Measurements from ENCODE around the gene SYNRG.

Gene SYNRG

GRCh38 chr17:37592291-37592690 is 16.9 kb downstream of the SYNRG start:
- DNase-seq = no peak

GRCh38 chr17:37585066-37585465 is 24.2 kb downstream of the SYNRG start:
- DNase-seq = no peak

- no peak for DNase-seq
Observed at GRCh38 chr17:37576281-37576680, 32.9 kb downstream of the SYNRG start.

GRCh38 chr17:37574427-37574826 is 34.8 kb downstream of the SYNRG start:
- no peak for DNase-seq

GRCh38 chr17:37571674-37572073 is 37.5 kb downstream of the SYNRG start:
- no peak for DNase-seq

GRCh38 chr17:37570527-37571093 is 38.6 kb downstream of the SYNRG start:
- peak in 1 of 2 donors; percentile 34 for DNase-seq

- DNase-seq = no peak
Observed at GRCh38 chr17:37568350-37569053, 40.7 kb downstream of the SYNRG start.

GRCh38 chr17:37567538-37567937 is 41.7 kb downstream of the SYNRG start:
- DNase-seq = no peak

- DNase-seq = no peak
Observed at GRCh38 chr17:37567137-37567536, 42.1 kb downstream of the SYNRG start.

GRCh38 chr17:37564252-37564651 is 45.0 kb downstream of the SYNRG start:
- no peak for DNase-seq

- no peak for DNase-seq
Observed at GRCh38 chr17:37562016-37562745, 47.0 kb downstream of the SYNRG start.

- no peak for DNase-seq
Observed at GRCh38 chr17:37558299-37558698, 50.9 kb downstream of the SYNRG start.

GRCh38 chr17:37557482-37557881 is 51.7 kb downstream of the SYNRG start:
- no peak for DNase-seq

GRCh38 chr17:37555386-37555785 is 53.8 kb downstream of the SYNRG start:
- no peak for DNase-seq

GRCh38 chr17:37553401-37553966 is 55.7 kb downstream of the SYNRG start:
- no peak for DNase-seq

GRCh38 chr17:37551788-37552187 is 57.4 kb downstream of the SYNRG start:
- DNase-seq = no peak

- DNase-seq = no peak
Observed at GRCh38 chr17:37547986-37548385, 61.2 kb downstream of the SYNRG start.

GRCh38 chr17:37546302-37546701 is 62.9 kb downstream of the SYNRG start:
- DNase-seq = no peak

- DNase-seq = no peak
Observed at GRCh38 chr17:37545486-37545885, 63.7 kb downstream of the SYNRG start.

- DNase-seq = no peak
Observed at GRCh38 chr17:37543637-37544052, 65.6 kb downstream of the SYNRG start.

- no peak for DNase-seq
Observed at GRCh38 chr17:37541880-37542660, 67.1 kb downstream of the SYNRG start.

GRCh38 chr17:37538981-37539659 is 70.1 kb downstream of the SYNRG start:
- no peak for DNase-seq
